HG02678 (cell line): ENCODE results near the gene IRX4.
"Not testable (repeated sequence)": the region's sequence is repeated elsewhere in the genome, so short reads cannot be mapped to it uniquely, and the experiment has no call there.

Experiments used
- ATAC-seq: cut with Tn5 transposase; IDR thresholded peaks from one replicate; pipeline ENCODE4 v1.9.1; 2021; ENCODE audit warnings: mild to moderate bottlenecking, moderate library complexity; ENCODE audit not compliant: unreplicated experiment

The IRX4 gene

DNA sequence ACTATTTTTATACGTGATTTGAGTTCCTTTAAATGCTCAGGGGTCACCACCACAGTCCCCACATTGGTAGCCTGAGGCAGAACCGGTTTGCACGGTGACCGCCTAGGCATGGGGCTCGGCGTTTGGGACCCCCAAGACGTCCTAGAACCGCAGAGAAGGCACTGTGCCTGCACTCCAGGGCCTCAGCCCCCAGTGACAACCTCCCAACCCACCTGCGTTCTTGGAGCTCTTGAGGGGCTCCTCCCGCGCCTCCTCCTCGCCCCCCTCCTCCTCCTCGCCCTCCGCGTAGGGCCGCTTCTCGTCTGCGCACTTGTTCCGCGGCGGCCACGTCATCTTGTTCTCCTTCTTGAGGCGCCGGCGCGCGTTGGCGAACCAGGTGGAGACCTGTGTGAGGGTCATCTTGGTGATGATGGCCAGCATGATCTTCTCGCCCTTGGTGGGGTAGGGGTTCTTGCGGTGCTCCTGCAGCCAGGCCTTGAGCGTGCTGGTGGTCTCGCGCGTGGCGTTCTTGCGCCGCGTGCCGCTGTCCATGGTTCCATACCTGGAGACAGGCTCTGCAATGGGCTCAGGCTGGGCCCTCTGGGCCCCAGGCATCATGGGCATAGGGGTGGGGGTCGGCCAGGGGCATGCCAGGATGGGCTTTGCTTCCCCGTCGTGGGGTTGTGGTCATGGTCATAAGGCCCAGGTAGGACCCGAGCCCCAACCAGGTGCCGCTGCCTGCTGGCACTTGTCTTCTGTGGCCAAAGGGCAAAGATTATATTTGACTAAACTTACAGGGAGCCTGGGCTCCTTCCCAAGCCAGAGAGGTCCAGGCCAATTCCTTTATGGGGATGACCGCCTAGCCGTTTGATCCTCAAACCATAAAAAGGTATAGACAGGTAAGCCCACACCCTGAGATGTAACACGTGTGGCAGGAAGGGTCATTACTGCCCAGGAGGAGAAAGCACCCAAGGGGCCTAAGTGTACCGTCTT lies 3.1 kb downstream of the IRX4 start:
- ATAC-seq, result no peak

DNA sequence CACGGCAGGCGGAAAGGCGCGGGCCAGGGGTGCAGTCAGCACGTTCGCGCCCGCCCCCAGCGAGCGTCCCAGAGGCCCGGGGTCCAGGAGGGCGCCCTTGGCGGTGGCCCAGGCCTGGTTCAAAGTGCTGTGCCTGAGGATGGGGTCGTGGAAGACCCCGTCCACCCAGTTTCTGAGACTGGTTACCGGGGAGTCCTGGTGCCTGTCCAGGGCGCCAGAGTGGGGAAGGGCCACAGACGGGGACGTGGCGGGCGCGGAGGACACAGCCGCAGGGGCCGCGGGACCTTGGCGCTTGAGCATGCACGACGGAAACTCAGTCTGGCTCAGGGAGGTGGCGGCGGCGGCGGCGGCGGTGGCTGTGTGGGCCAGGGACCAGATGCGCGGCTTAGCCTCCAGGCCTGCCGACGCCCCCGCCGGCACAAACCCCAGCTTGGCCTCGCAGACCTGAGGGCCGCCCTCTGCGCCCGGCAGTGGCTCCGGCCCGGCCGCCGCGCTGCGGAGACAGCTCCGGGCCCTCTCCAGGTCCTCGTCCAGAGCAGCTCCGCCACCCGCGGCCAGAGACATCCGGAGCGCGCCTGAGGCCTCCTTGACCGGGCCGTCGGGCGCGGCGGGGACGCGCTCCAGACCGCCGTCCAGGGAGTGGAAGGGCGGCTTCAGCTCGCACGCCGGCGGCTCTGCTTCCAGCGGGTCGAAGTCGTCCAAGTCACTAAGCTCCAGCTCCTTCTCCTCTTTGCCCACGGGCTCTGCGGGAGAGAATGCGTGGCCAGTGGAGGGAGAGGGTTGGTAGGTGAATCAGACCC lies 4.5 kb downstream of the IRX4 start:
- ATAC-seq, result no peak

DNA sequence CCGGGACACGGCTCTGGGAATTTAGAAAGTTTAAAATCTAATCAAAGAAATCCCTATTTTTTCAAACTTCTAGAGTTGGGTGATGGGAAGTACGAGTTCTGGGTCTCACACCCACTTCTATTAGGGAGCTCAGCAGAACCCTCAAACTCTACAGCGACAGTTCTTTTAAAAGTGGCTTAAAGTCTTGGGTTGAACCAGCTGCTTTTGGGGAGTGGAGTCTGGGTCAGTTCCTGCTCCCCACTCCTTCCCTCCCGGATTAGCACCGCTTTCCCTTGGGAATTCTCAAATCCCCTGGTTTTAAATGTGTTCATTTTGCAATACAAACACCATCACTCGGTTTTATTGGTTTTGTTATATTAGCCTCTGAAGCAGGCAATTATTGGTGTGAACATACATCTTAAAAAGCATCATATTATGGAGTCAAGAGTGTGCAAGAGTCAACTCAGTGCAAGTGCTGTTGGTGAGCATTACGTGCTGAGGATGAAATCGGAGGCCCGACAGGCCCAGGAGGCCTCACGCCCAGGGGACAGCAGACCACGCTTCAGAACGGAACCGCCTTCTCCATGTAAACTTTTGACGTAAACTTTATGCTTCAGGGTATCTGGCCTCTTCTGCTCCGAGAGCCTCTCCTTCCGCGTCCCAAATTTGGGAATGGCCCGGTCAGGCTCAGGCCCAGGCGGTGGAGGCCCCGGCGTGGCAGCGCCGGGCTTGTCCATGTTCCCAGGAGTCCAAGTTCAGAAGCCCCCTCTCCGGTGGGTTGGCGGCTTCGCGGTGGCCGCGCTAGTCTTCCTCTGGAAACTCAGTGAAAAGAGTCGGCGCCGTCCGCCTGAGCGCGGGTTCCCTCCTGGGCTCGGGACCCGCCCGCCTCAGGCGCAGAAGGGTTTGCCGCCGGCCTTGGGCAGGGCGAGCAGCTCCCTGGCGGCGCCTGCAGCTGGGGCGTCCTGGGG lies 5.3 kb downstream of the IRX4 start:
- ATAC-seq, result no peak

DNA sequence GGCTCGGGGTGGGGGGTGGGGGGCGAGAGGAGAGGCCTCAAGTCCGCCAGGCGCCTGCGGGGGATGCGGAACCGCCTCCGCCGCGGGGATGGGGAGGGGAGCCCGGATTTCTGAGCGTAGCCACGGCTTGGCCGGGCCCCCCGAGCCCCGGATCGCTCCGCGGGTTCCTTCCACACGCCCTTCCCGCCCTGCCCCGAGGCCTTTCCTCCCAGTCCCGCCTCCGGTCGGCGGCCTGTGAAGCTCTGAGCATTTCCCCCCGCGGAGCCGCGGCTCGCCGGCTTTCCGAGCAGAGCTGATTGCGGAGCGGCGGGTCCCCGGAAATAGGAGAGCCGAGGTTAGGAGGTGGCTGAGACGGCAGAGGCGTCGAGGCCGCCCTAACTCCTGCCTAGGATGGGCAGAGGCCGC lies 6.1 kb downstream of the IRX4 start:
- no peak for ATAC-seq

DNA sequence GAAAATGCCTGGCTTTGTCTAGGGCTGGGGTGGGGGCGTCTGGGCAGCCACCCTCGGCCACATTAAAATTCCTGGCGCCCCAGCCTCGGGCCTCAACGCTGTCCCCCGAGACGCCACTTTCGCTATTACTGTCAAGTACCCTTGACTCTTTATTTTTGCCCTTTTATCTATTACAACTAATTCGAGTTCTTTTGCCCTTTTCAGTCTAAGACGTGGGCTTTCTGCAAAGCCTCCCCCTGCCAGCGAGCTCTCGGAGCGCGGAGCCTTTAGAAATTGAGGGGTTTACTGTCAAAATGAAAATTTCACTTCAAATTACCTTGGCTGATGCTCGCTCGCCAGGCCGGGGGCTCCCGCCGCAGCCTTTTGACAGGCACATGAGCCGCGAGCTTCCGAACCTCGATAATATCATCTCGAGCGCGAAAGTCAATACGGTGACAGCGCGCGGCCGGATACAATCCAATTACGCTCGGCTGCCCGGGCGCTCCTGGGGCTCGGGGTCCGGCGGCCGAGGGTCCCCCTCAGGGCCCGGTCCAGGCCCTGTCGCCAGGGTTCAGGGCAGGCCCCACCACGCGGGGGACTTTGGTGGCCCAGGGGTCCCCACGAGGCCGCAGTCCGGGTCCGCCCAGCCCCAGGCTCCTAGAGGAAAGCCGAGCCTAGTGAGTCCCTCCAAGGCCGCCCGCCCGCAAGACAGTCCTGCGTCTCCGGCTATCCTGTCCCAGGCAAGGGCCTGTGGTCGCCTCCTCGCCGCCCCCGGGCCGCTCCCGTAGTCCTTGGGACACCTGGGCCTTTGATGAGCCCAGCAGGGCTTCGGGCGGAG lies 6.7 kb downstream of the IRX4 start:
- ATAC-seq, result no peak

DNA sequence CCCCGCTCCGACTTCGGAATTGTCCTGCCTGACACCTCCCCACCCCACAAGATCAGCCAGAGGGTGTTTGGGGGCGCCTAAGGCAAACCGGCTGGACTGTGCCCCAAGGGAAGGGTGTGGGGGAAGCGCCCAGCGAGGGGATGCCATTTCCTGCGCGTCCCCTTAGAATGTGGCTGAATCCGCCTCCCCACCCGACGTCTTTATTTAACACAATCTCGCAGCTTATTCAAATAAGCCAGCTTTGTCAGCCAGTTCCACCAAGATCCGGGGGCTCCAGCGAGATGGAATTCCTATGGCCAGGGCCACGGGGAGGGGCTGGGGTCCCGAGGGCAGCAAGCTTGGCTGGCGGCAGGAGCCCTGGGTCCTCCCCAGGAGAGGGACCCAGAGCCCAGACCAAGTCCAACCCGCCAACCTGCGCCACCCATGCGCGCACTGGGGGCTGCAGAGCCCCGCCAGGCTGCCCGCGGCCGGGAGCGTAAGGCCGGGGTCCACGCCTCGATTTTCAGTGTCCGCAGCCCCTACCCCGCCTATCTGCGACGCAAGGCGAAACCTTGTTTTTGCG lies 7.4 kb downstream of the IRX4 start:
- no peak for ATAC-seq

DNA sequence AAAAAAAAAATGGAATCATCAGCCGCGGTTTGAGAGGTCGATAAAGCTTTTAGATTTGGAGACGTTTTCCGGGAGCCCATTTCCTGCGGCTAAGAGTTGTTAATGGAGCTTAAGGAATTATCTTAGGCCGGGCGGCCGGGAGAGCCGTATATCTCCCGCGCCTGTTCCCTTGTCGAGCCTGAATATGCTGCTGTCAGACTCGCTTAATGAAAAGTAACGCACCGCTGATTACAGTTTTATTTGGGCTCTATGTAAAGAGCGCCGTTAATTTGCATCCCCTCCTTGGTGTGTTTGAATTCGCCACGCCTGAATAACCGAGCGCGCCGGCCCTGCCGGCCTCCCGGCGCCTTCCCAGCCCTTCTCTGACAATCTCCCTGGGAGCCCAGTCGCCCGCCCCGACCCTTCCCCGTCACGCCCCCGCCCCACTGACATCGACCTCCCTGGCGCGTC lies 7.9 kb downstream of the IRX4 start:
- no peak for ATAC-seq

DNA sequence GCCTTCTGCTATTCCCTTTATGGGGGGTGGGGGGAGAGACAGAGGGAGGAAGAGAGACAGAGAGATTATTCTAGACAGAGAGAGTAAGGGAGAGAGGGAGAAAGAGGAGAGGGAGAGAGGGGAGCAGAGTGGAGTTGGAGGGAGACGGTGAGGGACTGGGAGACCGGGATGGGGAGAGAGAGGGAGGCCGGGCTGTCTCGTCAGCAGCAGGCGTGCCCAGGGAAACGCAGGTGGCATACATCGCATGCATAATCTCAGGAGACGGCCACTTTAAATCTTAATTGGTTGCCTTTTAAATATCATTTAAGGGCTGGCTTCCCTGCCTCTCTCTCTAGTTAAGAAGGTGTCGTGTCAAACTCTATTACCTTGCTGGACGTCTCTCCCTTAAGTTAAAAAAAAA lies 8.4 kb downstream of the IRX4 start:
- no peak for ATAC-seq

DNA sequence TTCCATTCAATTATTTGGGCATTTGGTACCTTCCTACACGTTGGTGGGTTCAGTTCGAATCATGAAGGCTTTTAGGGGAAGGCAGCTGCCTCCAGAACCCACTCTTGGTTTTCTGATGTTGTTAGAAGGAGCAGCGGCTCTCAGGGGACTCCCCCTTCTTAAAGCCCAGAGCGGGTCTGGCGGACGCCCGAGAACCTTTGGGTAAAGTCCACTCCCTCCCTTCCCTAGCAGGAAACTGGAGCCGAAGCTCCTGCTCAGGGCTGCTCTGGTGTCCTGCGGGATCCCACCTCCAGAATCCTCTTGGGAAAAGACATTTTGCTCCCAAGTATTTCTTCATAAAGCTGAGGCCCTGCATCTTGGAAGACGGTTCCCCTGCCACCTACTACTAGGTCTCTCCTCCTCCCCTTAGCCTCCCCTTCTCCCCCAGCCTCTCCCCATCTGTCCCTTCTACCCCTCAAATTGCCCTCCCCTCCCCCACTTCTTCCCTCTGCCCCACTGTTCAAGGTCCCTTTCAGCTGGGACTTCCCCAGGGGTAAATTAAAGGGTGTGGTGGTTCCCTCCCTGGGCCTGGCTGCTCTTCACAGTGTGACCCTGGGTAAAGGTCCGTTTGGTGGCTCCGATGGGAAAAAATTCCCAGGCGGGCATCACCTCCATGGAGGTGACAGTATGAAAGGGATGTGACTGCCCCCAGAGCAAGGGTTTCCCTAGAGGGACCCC lies 9.3 kb downstream of the IRX4 start:
- no peak for ATAC-seq

DNA sequence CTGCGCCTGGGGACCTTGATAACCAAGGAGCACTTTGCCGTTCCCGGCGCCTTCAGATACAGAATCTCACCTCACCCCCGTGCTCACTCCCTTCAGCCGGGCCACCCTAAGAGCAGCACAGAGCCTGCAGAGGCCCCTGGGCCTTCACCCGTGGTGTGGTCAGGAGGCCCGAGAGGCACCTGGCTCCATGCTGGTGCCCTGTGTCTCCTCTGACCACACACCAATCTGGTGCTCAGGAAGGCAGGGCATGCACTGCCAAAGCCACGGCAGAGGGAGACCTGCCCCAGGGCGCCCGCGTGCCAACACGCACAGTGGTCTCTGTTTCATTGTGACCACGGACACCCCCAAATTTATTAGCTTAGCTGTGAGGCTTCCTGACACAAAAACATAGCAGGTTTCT lies 11.3 kb downstream of the IRX4 start:
- ATAC-seq, result no peak

DNA sequence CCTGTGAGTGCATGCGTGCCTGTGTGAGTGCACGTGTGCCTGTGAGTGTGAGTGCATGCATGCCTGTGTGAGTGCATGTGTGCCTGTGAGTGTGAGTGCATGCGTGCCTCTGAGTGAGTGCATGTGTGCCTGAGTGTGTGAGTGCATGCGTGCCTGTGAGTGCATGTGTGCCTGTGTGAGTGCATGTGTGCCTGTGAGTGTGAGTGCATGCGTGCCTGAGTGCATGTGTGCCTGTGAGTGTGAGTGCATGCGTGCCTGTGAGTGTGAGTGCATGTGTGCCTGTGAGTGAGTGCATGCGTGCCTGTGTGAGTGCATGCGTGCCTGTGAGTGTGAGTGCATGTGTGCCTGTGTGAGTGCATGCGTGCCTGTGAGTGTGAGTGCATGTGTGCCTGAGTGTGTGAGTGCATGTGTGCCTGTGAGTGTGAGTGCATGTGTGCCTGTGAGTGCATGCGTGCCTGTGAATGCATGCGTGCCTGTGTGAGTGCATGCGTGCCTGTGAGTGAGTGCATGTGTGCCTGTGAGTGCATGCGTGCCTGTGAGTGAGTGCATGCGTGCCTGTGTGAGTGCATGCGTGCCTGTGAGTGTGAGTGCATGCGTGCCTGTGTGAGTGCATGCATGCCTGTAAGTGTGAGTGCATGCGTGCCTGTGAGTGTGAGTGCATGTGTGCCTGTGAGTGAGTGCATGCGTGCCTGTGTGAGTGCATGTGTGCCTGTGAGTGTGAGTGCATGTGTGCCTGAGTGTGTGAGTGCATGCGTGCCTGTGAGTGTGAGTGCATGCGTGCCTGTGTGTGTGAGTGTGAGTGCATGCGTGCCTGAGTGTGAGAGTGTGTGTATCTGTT lies 12.1 kb downstream of the IRX4 start:
- not testable (repeated sequence) for ATAC-seq

DNA sequence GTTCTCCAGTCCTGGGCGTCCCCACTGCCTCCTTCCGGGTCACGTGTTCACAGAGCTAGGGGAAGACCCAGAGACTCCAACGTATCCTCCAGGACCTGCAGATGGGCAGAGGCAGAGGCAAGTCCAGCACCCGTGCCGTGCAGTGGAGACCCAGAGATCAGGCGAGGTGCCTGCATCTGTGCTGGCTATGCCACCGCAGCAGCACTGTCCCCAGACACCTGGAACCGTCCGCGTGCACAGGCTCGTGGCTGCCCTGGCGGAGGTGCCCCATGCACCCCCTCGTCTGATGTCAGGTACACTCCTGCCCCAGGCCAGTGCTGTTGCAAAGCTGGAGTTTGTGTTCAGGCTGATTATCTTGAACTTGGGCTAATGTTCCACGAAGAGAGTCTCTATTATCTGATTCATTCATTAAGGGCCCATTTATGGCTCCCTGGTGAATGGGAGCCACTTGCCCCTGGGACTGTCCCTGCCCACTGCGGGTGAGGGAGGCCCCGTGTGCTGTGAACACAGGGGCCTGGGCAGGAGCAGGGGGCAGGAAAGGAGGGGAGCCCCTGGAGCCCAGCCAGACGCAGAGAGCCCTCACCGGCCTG lies 13.7 kb downstream of the IRX4 start:
- no peak for ATAC-seq

DNA sequence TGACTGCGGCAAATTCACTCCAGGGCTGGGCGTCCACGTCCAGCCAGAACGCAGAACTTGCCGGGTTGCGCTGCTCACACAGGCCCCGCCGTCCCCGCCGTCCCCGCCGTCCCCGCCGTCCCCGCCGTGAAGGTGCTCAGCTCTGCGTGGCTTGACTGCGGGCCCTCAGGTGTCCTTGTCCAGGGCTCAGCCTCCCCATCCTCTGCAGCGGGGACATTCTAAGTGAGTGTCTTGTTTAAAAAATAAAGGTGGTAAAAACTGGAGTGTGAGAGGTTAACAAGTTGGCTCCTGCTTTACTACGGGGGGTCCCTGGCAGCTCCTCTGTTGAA lies 14.9 kb downstream of the IRX4 start:
- no peak for ATAC-seq

DNA sequence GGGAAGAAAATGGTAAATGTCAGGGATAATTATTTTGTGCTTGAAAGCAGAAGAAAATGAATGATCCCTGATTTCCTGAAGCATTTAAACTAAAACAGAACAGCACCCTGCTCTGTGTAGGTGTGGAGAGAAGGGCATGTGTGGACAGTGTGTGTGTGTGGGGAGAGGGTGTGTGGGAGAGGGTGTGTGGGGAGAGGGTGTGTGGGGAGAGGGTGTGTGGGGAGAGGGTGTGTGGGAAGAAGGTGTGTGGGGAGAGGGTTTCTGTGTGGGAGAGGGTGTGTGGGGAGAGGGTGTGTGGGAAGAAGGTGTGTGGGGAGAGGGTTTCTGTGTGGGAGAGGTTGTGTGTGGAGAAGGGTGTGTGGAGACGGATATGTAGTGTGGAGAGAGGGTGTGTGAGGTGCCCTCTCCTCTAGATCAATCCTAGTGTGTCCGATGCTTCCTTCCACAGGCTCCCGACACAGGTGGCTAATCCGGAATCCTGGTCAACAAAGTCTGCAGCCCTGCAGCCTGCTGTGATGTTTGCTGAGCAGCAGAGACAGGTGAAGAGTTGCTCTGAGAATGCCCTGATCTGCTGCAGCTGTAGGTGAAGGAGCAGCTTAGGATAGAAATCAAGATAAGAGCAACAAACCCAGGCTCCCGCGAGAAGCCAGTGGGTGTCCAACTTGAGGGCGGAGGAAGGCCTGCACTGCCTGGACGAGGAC lies 15.5 kb downstream of the IRX4 start:
- no peak for ATAC-seq

DNA sequence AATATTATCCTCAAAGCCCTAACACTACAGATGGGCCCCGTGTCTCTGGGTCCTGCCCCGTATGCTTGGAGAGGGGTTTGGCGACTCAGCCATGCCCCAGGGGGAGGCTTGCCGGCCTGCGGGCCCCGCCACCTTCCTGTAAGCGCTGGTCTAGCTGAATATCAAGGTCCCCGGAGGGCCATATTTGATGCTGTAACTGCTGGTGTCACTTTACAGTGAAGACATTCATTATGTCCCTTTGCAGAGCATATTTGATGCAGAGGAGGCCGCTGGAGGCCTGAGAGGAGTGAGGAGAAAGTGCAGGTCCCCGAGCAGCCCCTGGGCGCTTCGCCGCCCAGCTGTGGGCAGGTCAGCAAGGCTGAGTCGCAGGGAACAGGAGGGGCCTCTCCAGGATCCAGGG lies 16.8 kb downstream of the IRX4 start:
- no peak for ATAC-seq

DNA sequence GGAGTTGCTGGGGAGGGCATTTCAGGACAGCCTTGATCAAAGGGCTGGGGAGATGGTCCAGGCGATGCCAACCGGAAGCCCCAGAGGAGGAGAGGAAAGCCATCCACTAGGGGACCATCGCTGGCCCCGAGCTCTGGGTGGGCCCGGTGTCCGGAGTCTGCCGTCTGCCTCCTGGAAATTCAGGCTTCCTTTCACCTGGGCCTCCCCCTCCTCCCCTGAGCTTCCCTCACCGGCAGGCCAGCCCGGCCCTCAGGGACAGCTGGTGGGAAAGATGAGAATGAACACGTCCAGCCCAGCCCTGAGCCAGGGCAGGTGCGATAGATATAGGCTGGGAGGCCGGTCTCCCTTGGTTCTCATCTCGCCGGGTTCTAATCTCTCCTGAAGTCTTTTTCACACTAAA lies 17.2 kb downstream of the IRX4 start:
- ATAC-seq, result no peak

DNA sequence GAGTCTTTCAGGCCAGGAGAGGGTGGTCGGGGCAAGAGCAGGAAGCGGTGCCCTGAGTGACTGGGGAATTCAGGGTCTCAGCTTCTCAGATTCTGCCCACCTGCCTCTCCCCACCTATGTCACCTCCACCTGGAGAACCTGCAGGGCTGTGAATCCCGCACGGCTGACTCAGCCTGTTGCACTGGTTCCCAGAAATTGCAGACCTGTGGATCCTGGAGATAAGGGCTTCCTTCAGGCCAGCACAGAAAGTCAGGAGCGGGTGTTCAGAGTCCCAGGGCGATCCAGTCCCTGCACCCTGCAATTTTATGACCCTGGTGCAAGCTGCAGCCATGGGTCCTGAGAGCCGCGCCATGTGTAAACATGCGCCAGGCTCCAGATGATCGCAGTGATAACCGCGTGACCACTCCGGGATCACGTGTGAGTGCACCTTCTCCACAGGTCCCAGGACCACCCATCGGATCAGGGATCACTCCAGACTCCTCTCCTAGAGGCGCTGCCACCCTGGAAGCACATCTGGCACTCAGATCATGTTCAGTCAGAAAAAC lies 17.8 kb downstream of the IRX4 start:
- no peak for ATAC-seq
